Activated naive CD8-positive, alpha-beta T cell treated with anti-CD3 and anti-CD28 coated beads, Interleukin-2, amount 10 ng/mL, durations not matched to agents 7 days and 5 days (primary cell): ENCODE measurements around the gene PTRHD1. TPM values are rescaled to one million over a fixed set of nuclear protein-coding genes. Genes with fewer than 3 reads are reported as not detected.
A peak's percentile ranks its signal among the peaks of the same experiment; 100 is the strongest.
"Not testable (repeated sequence)": the region's sequence is repeated elsewhere in the genome, so short reads cannot be mapped to it uniquely, and the experiment has no call there.

Experiments
- ATAC-seq: fragments of 150-1000 bp; cut with Tn5 transposase; one replicate; pipeline ENCODE4 v1.10.0; 2021; ENCODE audit warnings: low read depth, moderate library complexity
- POLR2A ChIA-PET: fragments of 350-600 bp; sonication (Branson Sonifier 250); formaldehyde crosslinking; loops from one replicate; lab custom pipeline; 2021; ENCODE audit warnings: antibody characterized with exemption; lab: Charles Lee
- DNase-seq: peaks from one replicate; pipeline ENCODE4 v3.0.0; 2021
- H3K27ac Mint-ChIP-seq: one replicate; pipeline ENCODE4 v1.8.0; 2022; ENCODE audit warnings: mild to moderate bottlenecking, mixed read lengths
- H3K27me3 Mint-ChIP-seq: one replicate; pipeline ENCODE4 v1.8.0; 2022; ENCODE audit warnings: mild to moderate bottlenecking, moderate library complexity, mixed read lengths
- H3K36me3 Mint-ChIP-seq: one replicate; pipeline ENCODE4 v1.8.0; 2021; ENCODE audit warnings: mild to moderate bottlenecking, mixed read lengths
- H3K4me1 Mint-ChIP-seq: one replicate; pipeline ENCODE4 v1.8.0; 2021; ENCODE audit warnings: mixed read lengths
- H3K4me3 Mint-ChIP-seq: one replicate; pipeline ENCODE4 v1.8.0; 2022; ENCODE audit warnings: mild to moderate bottlenecking, moderate library complexity, mixed read lengths
- H3K9me3 Mint-ChIP-seq: one replicate; pipeline ENCODE4 v1.8.0; 2021; ENCODE audit warnings: mixed read lengths
- total RNA-seq, 2 experiments: library from RNA; stranded (reverse); gene quantifications; one replicate each; pipeline ENCODE4 v1.2.3, GENCODE V29; 2021

PTRHD1 gene
- total RNA-seq: 10 to 100 TPM; 17.3 to 19.8 TPM

- Mint-ChIP-seq H3K27ac (peak within 1 kb of the TSS; percentile 100), H3K4me3 (peak within 1 kb of the TSS; percentile 96), H3K27me3 (peaks cover 1% of the 10 kb centered on the region), H3K4me1 (peaks cover 33% of the 10 kb centered on the region), H3K9me3 (no peaks in the 10 kb centered on the region), H3K36me3 (peaks cover 35% of the 10 kb centered on the region)
- peak; percentile 94 for DNase-seq
- peak; percentile 97 for ATAC-seq
- POLR2A ChIA-PET: interaction anchor here (0.6 to 2.0 kb wide), 11 partner anchors 10 to 867 kb away, joined by 3 to 14 read pairs (median 3); partner anchors contain the start of genes ITSN2 and NCOA1
Measured at GRCh38 chr2:24792874-24793760, at the start of gene PTRHD1, which contains the start of gene CENPO. PTRHD1 (minus strand) TSS chr2:24793391; CDS start chr2:24793377, 14 bp downstream. CENPO (plus strand) TSS chr2:24793425; CDS start chr2:24793920, 495 bp downstream.

- Mint-ChIP-seq H3K9me3 (peaks cover 2% of the 10 kb centered on the region), H3K4me1 (no peaks in the 10 kb centered on the region), H3K36me3 (peaks cover 2% of the 10 kb centered on the region), H3K27ac (no peak overlapping the region), H3K27me3 (no peaks in the 10 kb centered on the region), H3K4me3 (no peak overlapping the region)
- ATAC-seq (no peak), DNase-seq (no peak)
- POLR2A ChIA-PET: no interaction called here
Measured at GRCh38 chr2:24842081-24843050, 49.2 kb upstream of the PTRHD1 start.

GRCh38 chr2:24840962-24841945, 48.1 kb upstream of the PTRHD1 start:
- Mint-ChIP-seq H3K4me1 (no peaks in the 10 kb centered on the region), H3K36me3 (peaks cover 3% of the 10 kb centered on the region), H3K27ac (no peak overlapping the region), H3K4me3 (no peak overlapping the region), H3K27me3 (no peaks in the 10 kb centered on the region), H3K9me3 (no peaks in the 10 kb centered on the region)
- POLR2A ChIA-PET: no interaction called here
- DNase-seq: no peak
- ATAC-seq: no peak

- Mint-ChIP-seq H3K4me3 (no peak overlapping the region), H3K9me3 (no peaks in the 10 kb centered on the region), H3K27me3 (no peaks in the 10 kb centered on the region), H3K4me1 (no peaks in the 10 kb centered on the region), H3K27ac (no peak overlapping the region), H3K36me3 (peaks cover 3% of the 10 kb centered on the region)
- ATAC-seq (no peak), DNase-seq (no peak)
- POLR2A ChIA-PET: no interaction called here
Measured at GRCh38 chr2:24840164-24840869, 47.1 kb upstream of the PTRHD1 start.

GRCh38 chr2:24839729-24840128, 46.5 kb upstream of the PTRHD1 start:
- Mint-ChIP-seq H3K4me1 (no peaks in the 10 kb centered on the region), H3K9me3 (no peaks in the 10 kb centered on the region), H3K4me3 (no peak overlapping the region), H3K27ac (no peak overlapping the region), H3K36me3 (peaks cover 6% of the 10 kb centered on the region), H3K27me3 (no peaks in the 10 kb centered on the region)
- POLR2A ChIA-PET: no interaction called here
- ATAC-seq (no peak), DNase-seq (no peak)

- POLR2A ChIA-PET: no interaction called here
- no peak for ATAC-seq
- H3K4me3 Mint-ChIP-seq: no peak overlapping the region
- no peaks in the 10 kb centered on the region for H3K9me3 Mint-ChIP-seq
- H3K36me3 Mint-ChIP-seq: peaks cover 8% of the 10 kb centered on the region
- no peaks in the 10 kb centered on the region for H3K4me1 Mint-ChIP-seq
- H3K27me3 Mint-ChIP-seq: no peaks in the 10 kb centered on the region
- no peak overlapping the region for H3K27ac Mint-ChIP-seq
- DNase-seq: no peak
Measured at GRCh38 chr2:24838541-24838940, 45.4 kb upstream of the PTRHD1 start.

- Mint-ChIP-seq H3K4me1 (no peaks in the 10 kb centered on the region), H3K27me3 (no peaks in the 10 kb centered on the region), H3K9me3 (no peaks in the 10 kb centered on the region), H3K36me3 (peaks cover 8% of the 10 kb centered on the region), H3K27ac (no peak overlapping the region), H3K4me3 (no peak overlapping the region)
- DNase-seq: no peak
- POLR2A ChIA-PET: no interaction called here
- ATAC-seq: no peak
Measured at GRCh38 chr2:24837996-24838513, 44.9 kb upstream of the PTRHD1 start.

- Mint-ChIP-seq H3K4me1 (no peaks in the 10 kb centered on the region), H3K36me3 (peaks cover 8% of the 10 kb centered on the region), H3K27me3 (no peaks in the 10 kb centered on the region), H3K27ac (no peak overlapping the region), H3K4me3 (no peak overlapping the region), H3K9me3 (no peaks in the 10 kb centered on the region)
- ATAC-seq: no peak
- POLR2A ChIA-PET: no interaction called here
- DNase-seq: no peak
Measured at GRCh38 chr2:24836706-24837105, 43.5 kb upstream of the PTRHD1 start.

- Mint-ChIP-seq H3K4me3 (no peak overlapping the region), H3K4me1 (no peaks in the 10 kb centered on the region), H3K27ac (no peak overlapping the region), H3K27me3 (no peaks in the 10 kb centered on the region), H3K9me3 (no peaks in the 10 kb centered on the region), H3K36me3 (peaks cover 9% of the 10 kb centered on the region)
- DNase-seq: no peak
- POLR2A ChIA-PET: no interaction called here
- no peak for ATAC-seq
Measured at GRCh38 chr2:24836206-24836605, 43.0 kb upstream of the PTRHD1 start.

- H3K36me3 Mint-ChIP-seq, DNase-seq, ATAC-seq, H3K4me1 Mint-ChIP-seq, POLR2A ChIA-PET, H3K9me3 Mint-ChIP-seq, H3K27ac Mint-ChIP-seq, H3K4me3 Mint-ChIP-seq, H3K27me3 Mint-ChIP-seq: not testable (repeated sequence)
Measured at GRCh38 chr2:24835411-24835810, 42.2 kb upstream of the PTRHD1 start.

GRCh38 chr2:24834733-24835395, 41.7 kb upstream of the PTRHD1 start:
- DNase-seq: no peak
- Mint-ChIP-seq H3K27ac (no peak overlapping the region), H3K4me1 (no peaks in the 10 kb centered on the region), H3K4me3 (no peak overlapping the region), H3K36me3 (peaks cover 10% of the 10 kb centered on the region), H3K27me3 (no peaks in the 10 kb centered on the region), H3K9me3 (no peaks in the 10 kb centered on the region)
- ATAC-seq: no peak
- POLR2A ChIA-PET: no interaction called here
